ENCODE results near the gene CAPN12.

CAPN12 gene

DNA sequence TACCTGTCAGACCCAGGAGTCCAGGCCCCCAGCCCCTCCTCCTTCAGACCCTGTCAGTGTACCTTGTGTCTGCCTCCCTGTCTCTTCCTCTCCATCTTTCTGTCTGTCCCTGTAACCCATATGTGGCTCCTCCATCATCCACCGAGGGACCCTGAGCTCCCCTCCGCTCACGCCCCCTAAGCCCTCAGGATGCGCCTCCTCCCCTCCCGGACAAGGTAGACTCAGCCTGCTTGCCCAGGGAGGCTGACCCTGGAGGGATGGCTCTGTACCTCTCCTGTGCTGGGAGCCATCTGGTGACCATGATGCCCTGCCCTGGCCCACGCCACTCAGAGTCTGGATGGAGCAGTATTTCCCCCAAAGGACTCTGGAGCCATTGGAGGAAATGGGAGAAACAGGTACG, 1.0 kb upstream of the CAPN12 start:
- in situ Hi-C loops (cut with MboI; ENCODE audit: low pct_unique_long_range_greater_than_20kb, low sequenced_read_pairs, unreplicated experiment), result loop anchor here (25.0 kb wide), 1 partner anchor 167 kb away; the partner anchor contains the start of gene CCER2
- peak; percentile 6 for DNase-seq (ENCODE audit: low spot score)
- TF ChIP-seq, protein P1, sequence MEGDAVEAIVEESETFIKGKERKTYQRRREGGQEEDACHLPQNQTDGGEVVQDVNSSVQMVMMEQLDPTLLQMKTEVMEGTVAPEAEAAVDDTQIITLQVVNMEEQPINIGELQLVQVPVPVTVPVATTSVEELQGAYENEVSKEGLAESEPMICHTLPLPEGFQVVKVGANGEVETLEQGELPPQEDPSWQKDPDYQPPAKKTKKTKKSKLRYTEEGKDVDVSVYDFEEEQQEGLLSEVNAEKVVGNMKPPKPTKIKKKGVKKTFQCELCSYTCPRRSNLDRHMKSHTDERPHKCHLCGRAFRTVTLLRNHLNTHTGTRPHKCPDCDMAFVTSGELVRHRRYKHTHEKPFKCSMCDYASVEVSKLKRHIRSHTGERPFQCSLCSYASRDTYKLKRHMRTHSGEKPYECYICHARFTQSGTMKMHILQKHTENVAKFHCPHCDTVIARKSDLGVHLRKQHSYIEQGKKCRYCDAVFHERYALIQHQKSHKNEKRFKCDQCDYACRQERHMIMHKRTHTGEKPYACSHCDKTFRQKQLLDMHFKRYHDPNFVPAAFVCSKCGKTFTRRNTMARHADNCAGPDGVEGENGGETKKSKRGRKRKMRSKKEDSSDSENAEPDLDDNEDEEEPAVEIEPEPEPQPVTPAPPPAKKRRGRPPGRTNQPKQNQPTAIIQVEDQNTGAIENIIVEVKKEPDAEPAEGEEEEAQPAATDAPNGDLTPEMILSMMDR (IDR thresholded peaks at IDR 0.05; ENCODE audit: extremely low read depth, insufficient read depth, missing control alignments), result no peak

DNA sequence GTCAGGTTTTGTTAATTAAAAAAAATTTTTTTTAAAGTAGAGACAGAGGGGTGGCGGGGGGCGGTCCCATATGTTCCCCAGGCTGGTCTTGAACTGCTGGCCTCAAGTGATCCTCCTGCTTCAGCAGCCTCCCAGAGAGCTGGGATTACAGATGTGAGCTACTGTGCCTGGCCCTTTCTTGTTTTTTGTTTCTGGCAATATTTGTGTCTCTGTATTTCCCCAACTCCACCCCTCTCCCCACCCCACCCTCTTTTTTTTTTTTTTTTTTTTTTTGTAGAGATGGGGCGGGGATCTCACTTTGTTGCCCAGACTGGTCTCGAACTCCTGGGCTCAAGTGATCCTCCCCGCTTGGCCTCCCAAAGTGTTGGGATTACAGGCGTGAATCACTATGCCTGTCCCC, 600 bp upstream of the CAPN12 start:
- DNase-seq (ENCODE audit: low spot score), result no peak
- in situ Hi-C loops (cut with MboI; ENCODE audit: low pct_unique_long_range_greater_than_20kb, low sequenced_read_pairs, unreplicated experiment), result loop anchor here (25.0 kb wide), 1 partner anchor 167 kb away; the partner anchor contains the start of gene CCER2
- TF ChIP-seq, protein P1 (IDR thresholded peaks at IDR 0.05; ENCODE audit: extremely low read depth, insufficient read depth, missing control alignments), result no peak

DNA sequence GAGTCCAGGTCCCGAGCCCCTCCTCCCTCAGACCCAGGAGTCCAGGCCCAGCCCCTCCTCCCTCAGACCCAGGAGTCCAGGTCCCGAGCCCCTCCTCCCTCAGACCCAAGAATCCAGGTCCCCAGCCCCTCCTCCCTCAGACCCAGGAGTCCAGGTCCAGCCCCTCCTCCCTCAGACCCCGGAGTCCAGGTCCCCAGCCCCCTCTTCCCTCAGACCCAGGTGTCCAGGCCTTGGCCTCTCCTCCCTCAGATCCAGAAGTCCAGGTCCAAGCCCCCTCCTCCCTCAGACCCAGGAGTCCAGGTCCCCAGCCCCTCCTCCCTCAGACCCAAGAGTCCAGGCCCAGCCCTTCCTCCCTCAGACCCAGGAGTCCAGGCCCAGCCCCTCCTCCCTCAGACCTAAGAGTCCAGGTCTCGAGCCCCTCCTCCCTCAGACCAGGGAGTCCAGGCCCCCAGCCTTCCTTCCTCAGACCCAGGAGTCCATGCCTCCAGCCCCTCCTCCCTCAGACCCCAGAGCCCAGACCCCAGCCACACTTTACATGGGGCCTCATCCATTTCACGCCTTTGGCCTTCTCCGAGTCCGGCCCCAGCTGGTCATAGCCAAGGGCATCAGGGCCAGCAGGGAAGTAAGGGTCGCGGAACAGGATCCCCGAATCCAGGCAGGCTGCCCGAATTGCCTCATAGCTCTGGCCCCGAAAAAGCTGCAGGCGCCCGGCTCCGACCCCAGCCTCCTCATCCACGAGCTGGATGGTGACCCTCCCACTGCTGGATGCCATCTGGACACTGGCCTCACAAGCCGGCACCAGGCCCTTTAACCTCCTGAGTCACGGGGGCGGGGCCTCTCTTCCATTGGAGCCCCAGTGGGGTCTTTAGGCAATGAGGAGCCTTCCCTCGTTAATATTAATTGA, 628 bp downstream of the CAPN12 start:
- no peak for DNase-seq (ENCODE audit: low spot score)
- in situ Hi-C loops (cut with MboI; ENCODE audit: low pct_unique_long_range_greater_than_20kb, low sequenced_read_pairs, unreplicated experiment), result loop anchor here (25.0 kb wide), 1 partner anchor 169 kb away; the partner anchor contains the start of gene CCER2
- TF ChIP-seq, protein P1 (IDR thresholded peaks at IDR 0.05; ENCODE audit: extremely low read depth, insufficient read depth, missing control alignments), result no peak

DNA sequence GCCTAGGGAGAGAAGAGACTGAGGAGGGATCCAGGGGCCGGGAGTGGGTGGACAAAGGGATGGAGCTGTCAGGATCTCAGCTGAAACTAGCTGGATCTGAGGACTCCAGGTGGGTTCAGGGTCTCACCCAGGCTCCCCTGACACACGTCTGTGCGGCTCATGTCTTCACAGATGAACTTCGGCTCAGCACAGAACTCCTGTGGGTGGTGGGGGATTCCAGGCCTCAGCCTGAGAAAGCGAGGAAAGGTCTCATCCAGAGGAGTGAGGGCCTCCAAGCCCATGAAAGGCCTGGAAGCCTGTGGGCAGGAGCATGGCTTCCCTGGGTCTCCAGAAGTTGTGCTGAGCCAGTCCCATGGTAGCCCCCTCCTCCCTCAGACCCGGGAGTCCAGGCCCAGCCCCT, 1.4 kb downstream of the CAPN12 start:
- in situ Hi-C loops (cut with MboI; ENCODE audit: low pct_unique_long_range_greater_than_20kb, low sequenced_read_pairs, unreplicated experiment), result loop anchor here (25.0 kb wide), 1 partner anchor 169 kb away; the partner anchor contains the start of gene CCER2
- no peak for DNase-seq (ENCODE audit: low spot score)
- TF ChIP-seq, protein P1 (IDR thresholded peaks at IDR 0.05; ENCODE audit: extremely low read depth, insufficient read depth, missing control alignments), result no peak

DNA sequence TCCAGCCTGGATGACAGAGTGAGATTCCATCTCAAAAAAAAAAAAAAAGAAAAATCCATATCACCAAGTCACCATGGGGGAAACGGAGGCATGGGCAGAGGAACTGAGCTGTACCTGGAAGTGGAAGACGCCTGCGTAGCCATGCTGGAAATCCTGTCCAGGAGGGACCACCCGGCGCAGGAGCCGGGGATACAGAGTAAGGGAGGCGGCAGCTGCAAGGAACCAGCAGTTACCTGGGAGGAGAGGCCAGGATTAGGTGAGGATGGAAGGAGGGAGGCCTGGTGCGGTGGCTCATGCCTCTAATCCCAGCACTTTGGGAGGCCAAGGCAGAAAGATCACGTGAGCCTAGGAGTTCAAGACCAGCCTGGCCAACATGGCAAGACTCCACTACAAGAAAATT, 2.0 kb downstream of the CAPN12 start:
- TF ChIP-seq, protein P1 (IDR thresholded peaks at IDR 0.05; ENCODE audit: extremely low read depth, insufficient read depth, missing control alignments), result no peak
- no peak for DNase-seq (ENCODE audit: low spot score)
- in situ Hi-C loops (cut with MboI; ENCODE audit: low pct_unique_long_range_greater_than_20kb, low sequenced_read_pairs, unreplicated experiment), result loop anchor here (25.0 kb wide), 1 partner anchor 170 kb away; the partner anchor contains the start of gene CCER2

DNA sequence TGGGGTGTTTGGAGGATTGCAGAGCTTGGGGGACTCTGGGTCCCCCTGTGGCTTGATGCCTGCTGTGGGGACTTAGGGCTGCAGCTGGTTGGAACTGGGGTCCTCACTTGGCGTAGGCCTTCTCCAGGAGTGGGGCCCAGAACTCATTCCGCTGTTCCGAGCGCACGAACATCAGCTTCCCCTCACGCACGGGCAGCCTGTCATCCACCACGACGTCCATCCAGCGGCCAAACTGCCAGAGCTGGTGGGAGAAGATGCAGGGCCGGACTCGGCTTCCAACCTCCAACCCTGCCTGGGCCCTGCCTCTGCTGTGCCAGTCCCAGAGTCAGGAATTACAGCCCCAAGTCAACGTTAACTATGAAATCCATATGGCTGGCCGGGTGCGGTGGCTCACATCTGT, 2.6 kb downstream of the CAPN12 start:
- TF ChIP-seq, protein P1 (IDR thresholded peaks at IDR 0.05; ENCODE audit: extremely low read depth, insufficient read depth, missing control alignments), result no peak
- no peak for DNase-seq (ENCODE audit: low spot score)
- in situ Hi-C loops (cut with MboI; ENCODE audit: low pct_unique_long_range_greater_than_20kb, low sequenced_read_pairs, unreplicated experiment), result loop anchor here (25.0 kb wide), 1 partner anchor 171 kb away; the partner anchor contains the start of gene CCER2

All from GM13977 (cell line).